GM23338 (cell line): ENCODE results near the gene MARCHF2.

Source experiments
- CREB1 ChIP-seq: fragments of 250-450 bp; sonication (Bioruptor Pico); IDR thresholded peaks from 2 replicates; pipeline ENCODE4 v1.5.0; 2020; ENCODE audit warnings: low read depth, mild to moderate bottlenecking, moderate library complexity
- EZH2 ChIP-seq: fragments of 200-600 bp; sonication (generic); IDR thresholded peaks from one replicate; pipeline ENCODE4 v1.8.0; 2017; ENCODE audit warnings: antibody characterized with exemption, mild to moderate bottlenecking, low read depth; ENCODE audit not compliant: unreplicated experiment
- EZH2phosphoT487 ChIP-seq: fragments of 200-600 bp; sonication (generic); IDR thresholded peaks from one replicate; pipeline ENCODE4 v1.8.1; 2018; ENCODE audit warnings: antibody characterized with exemption; ENCODE audit not compliant: unreplicated experiment
- JUNB ChIP-seq: IDR thresholded peaks from one replicate; pipeline ENCODE4 v1.6.1; 2016; ENCODE audit warnings: antibody characterized with exemption; ENCODE audit not compliant: unreplicated experiment
- NANOG ChIP-seq: IDR thresholded peaks from 2 replicates; pipeline ENCODE4 v1.6.1; 2016; ENCODE audit warnings: antibody characterized with exemption, borderline replicate concordance
- POLR2AphosphoS5 ChIP-seq: IDR thresholded peaks from 2 replicates; pipeline ENCODE4 v1.6.1; 2016; ENCODE audit warnings: antibody characterized with exemption, low read depth
- TF ChIP-seq, protein P1 (sequence below), 2 experiments: fragments of 200-600 bp in 1 of 2; sonication (generic) in 1 of 2; conservative IDR thresholded peaks; 2 replicates each; pipeline versions ENCODE4 v1.5.1 to v1.6.1; 2016 to 2017; ENCODE audit warnings: antibody characterized with exemption in 2 of 2, low read depth in 2 of 2, mild to moderate bottlenecking in 2 of 2, moderate library complexity in 1 of 2
- TF ChIP-seq, protein P2 (sequence below): IDR thresholded peaks from one replicate; pipeline ENCODE4 v1.6.1; 2018; ENCODE audit warnings: antibody characterized with exemption; ENCODE audit not compliant: unreplicated experiment
- TF ChIP-seq, protein P3 (sequence below): IDR thresholded peaks from 2 replicates; pipeline ENCODE4 v1.6.1; 2016; ENCODE audit warnings: antibody characterized with exemption

- no peak for TF ChIP-seq JUNB
- no peak for TF ChIP-seq EZH2phosphoT487
- TF ChIP-seq, protein P1, sequence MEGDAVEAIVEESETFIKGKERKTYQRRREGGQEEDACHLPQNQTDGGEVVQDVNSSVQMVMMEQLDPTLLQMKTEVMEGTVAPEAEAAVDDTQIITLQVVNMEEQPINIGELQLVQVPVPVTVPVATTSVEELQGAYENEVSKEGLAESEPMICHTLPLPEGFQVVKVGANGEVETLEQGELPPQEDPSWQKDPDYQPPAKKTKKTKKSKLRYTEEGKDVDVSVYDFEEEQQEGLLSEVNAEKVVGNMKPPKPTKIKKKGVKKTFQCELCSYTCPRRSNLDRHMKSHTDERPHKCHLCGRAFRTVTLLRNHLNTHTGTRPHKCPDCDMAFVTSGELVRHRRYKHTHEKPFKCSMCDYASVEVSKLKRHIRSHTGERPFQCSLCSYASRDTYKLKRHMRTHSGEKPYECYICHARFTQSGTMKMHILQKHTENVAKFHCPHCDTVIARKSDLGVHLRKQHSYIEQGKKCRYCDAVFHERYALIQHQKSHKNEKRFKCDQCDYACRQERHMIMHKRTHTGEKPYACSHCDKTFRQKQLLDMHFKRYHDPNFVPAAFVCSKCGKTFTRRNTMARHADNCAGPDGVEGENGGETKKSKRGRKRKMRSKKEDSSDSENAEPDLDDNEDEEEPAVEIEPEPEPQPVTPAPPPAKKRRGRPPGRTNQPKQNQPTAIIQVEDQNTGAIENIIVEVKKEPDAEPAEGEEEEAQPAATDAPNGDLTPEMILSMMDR (conservative IDR thresholded peaks at IDR 0.05; ENCODE audit: low read depth in 2 of 2): no peak
- TF ChIP-seq CREB1 (CRISPR knock-in tag): no peak
- no peak for TF ChIP-seq EZH2
- TF ChIP-seq, protein P2, sequence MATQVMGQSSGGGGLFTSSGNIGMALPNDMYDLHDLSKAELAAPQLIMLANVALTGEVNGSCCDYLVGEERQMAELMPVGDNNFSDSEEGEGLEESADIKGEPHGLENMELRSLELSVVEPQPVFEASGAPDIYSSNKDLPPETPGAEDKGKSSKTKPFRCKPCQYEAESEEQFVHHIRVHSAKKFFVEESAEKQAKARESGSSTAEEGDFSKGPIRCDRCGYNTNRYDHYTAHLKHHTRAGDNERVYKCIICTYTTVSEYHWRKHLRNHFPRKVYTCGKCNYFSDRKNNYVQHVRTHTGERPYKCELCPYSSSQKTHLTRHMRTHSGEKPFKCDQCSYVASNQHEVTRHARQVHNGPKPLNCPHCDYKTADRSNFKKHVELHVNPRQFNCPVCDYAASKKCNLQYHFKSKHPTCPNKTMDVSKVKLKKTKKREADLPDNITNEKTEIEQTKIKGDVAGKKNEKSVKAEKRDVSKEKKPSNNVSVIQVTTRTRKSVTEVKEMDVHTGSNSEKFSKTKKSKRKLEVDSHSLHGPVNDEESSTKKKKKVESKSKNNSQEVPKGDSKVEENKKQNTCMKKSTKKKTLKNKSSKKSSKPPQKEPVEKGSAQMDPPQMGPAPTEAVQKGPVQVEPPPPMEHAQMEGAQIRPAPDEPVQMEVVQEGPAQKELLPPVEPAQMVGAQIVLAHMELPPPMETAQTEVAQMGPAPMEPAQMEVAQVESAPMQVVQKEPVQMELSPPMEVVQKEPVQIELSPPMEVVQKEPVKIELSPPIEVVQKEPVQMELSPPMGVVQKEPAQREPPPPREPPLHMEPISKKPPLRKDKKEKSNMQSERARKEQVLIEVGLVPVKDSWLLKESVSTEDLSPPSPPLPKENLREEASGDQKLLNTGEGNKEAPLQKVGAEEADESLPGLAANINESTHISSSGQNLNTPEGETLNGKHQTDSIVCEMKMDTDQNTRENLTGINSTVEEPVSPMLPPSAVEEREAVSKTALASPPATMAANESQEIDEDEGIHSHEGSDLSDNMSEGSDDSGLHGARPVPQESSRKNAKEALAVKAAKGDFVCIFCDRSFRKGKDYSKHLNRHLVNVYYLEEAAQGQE: no peak
- TF ChIP-seq POLR2AphosphoS5: no peak
- TF ChIP-seq, protein P3, sequence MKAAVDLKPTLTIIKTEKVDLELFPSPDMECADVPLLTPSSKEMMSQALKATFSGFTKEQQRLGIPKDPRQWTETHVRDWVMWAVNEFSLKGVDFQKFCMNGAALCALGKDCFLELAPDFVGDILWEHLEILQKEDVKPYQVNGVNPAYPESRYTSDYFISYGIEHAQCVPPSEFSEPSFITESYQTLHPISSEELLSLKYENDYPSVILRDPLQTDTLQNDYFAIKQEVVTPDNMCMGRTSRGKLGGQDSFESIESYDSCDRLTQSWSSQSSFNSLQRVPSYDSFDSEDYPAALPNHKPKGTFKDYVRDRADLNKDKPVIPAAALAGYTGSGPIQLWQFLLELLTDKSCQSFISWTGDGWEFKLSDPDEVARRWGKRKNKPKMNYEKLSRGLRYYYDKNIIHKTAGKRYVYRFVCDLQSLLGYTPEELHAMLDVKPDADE: no peak
- TF ChIP-seq NANOG: no peak
These were observed 26.1 kb upstream of the MARCHF2 start for GRCh38 chr19:8386990-8387389.
